Pancreas (tissue), 10 donors: ENCODE measurements around the gene ZBTB4. TPM values are rescaled to one million over a fixed set of nuclear protein-coding genes. Genes with fewer than 3 reads are reported as not detected.

Experiments
- ATAC-seq, 4 donors: fragments of 200-7000 bp; cut with Tn5 transposase; one replicate each; pipeline versions ENCODE4 v1.8.0 to v1.9.1; 2020; ENCODE audit warnings: mild to moderate bottlenecking in 4 of 4, moderate library complexity in 4 of 4
- DNase-seq, 6 donors: peaks; one replicate each; pipeline ENCODE4 v3.0.0-alpha.2; 2020
- FAIRE-seq: peaks from 2 replicates; lab custom pipeline; 2012; peaks lifted over from hg19 to GRCh38; lab: Jason Lieb, UNC
- H3K27ac ChIP-seq, 4 donors: fragments of 200-600 bp; sonication (generic); 1 replicate in 3 of 4; 2 replicates in 1 of 4; pipeline versions ENCODE4 v1.5.0 to v1.8.0; 2020
- H3K27me3 ChIP-seq, 4 donors: fragments of 200-600 bp; one replicate each; pipeline ENCODE4 v1.8.0; 2021
- H3K36me3 ChIP-seq, 3 donors: fragments of 200-600 bp; sonication (generic) in 1 of 3; one replicate each; pipeline versions ENCODE4 v1.5.0 to v1.8.0; 2020 to 2021
- H3K4me1 ChIP-seq, 3 donors: fragments of 200-600 bp; one replicate each; pipeline ENCODE4 v1.8.0; 2021
- H3K4me3 ChIP-seq, 4 donors: fragments of 200-600 bp; sonication (generic) in 2 of 4; one replicate each; pipeline versions ENCODE4 v1.5.0 to v1.8.0; 2020 to 2021
- H3K9me3 ChIP-seq, 4 donors: fragments of 200-600 bp; one replicate each; pipeline ENCODE4 v1.8.0; 2021
- CTCF ChIP-seq, 4 donors: fragments of 200-600 bp; sonication (generic) in 3 of 4; IDR thresholded peaks; one replicate each; pipeline versions ENCODE4 v1.5.0 to v1.8.0; 2021; ENCODE audit warnings: antibody characterized with exemption in 4 of 4
- WGBS, 2 donors: extraction: QIAGEN DNeasy Blood & Tissue Kit; methylation state at CpG; one replicate each; pipeline ENCODE4 v1.1.7; 2013; 5-methylcytosine and 5-hydroxymethylcytosine counted together
- intact Hi-C, 3 donors: fragments of 100-400 bp; cut with DNase I; formaldehyde crosslinking; loops; one replicate each; pipeline versions ENCODE4 v1.11.1 to v1.14.2; 2022
- polyA plus RNA-seq, 2 donors: library from polyadenylated mRNA; stranded (reverse); fragments of 200-250 nt; gene quantifications; one replicate each; pipeline ENCODE4 v1.2.3, GENCODE V29; 2013
- total RNA-seq, 6 donors: library from RNA; stranded (reverse); fragmentation: NEBNext Ultra II Directional in 4 of 6; extraction: Animal tissue kit (Norgen Biotek cat#: 25700) in 4 of 6; gene quantifications; one replicate each; pipeline versions ENCODE4 v1.2.1 to v1.2.4, GENCODE V29; 2021 to 2023
- donor health status: healthy with polysubstance abuse.
- donor health status: DM: no; HTN: no; CAD: no; lungs with moderate emphysema.
- donor health status: DM: no; HTN: no; CAD: no.
- donor health status: control.
- donor health status: control.
- donor health status: Bipolar disorder and iron deficiency.
- donor health status: DM: yes; HTN: yes; CAD: no.
- donor health status: DM: no; HTN: no; CAD: no.
- donor health status: DM: no; HTN: no; CAD: no.
- donor health status: DM: yes; HTN: yes; CAD: no.

Gene ZBTB4
- total and polyA plus RNA-seq, 8 donors, result 17.3 to 30.2 (median 21.0) TPM

GRCh38 chr17:7416323-7416722 lies 63.1 kb downstream of the ZBTB4 start:
- no peaks in the 10 kb centered on the region for H3K4me1 ChIP-seq
- no peaks in the 10 kb centered on the region for H3K36me3 ChIP-seq
- WGBS, 2 donors, result 64 to 78% methylated on average over 6 of the region's 6 CpGs
- DNase-seq, result no peak
- no peak for ATAC-seq
- H3K27ac ChIP-seq, result no peak overlapping the region
- TF ChIP-seq CTCF (IDR thresholded peaks at IDR 0.05), result no peak
- no peaks in the 10 kb centered on the region for H3K27me3 ChIP-seq
- intact Hi-C loops, result no loop called here
- no peak overlapping the region for H3K4me3 ChIP-seq
- H3K9me3 ChIP-seq, result no peaks in the 10 kb centered on the region
- no peak for FAIRE-seq

GRCh38 chr17:7415784-7416183 lies 63.6 kb downstream of the ZBTB4 start:
- no peaks in the 10 kb centered on the region for H3K9me3 ChIP-seq
- no peak for FAIRE-seq
- no peak overlapping the region for H3K4me3 ChIP-seq
- no peak overlapping the region for H3K27ac ChIP-seq
- intact Hi-C loops, result no loop called here
- no peaks in the 10 kb centered on the region for H3K4me1 ChIP-seq
- H3K36me3 ChIP-seq, result no peaks in the 10 kb centered on the region
- TF ChIP-seq CTCF (IDR thresholded peaks at IDR 0.05), result no peak
- ATAC-seq, result no peak
- no peak for DNase-seq
- no peaks in the 10 kb centered on the region for H3K27me3 ChIP-seq
- 84 to 85% methylated on average over 23 of the region's 23 CpGs for WGBS, 2 donors

- H3K27ac ChIP-seq, result no peak overlapping the region
- WGBS, 2 donors, result 78 to 83% methylated on average over 14 of the region's 14 CpGs
- no peaks in the 10 kb centered on the region for H3K36me3 ChIP-seq
- ATAC-seq (no peak), FAIRE-seq (no peak), DNase-seq (no peak)
- H3K4me1 ChIP-seq, result no peaks in the 10 kb centered on the region
- intact Hi-C loops, result no loop called here
- TF ChIP-seq CTCF (IDR thresholded peaks at IDR 0.05), result no peak
- no peak overlapping the region for H3K4me3 ChIP-seq
- no peaks in the 10 kb centered on the region for H3K27me3 ChIP-seq
- no peaks in the 10 kb centered on the region for H3K9me3 ChIP-seq
Observed at GRCh38 chr17:7414837-7415236, 64.6 kb downstream of the ZBTB4 start.

- 76 to 81% methylated on average over 6 of the region's 6 CpGs for WGBS, 2 donors
- ATAC-seq (peak in 2 of 4 donors; percentile 18 to 33), DNase-seq (no peak), FAIRE-seq (no peak)
- no peak overlapping the region for H3K27ac ChIP-seq
- H3K4me1 ChIP-seq, result no peaks in the 10 kb centered on the region
- H3K36me3 ChIP-seq, result no peaks in the 10 kb centered on the region
- intact Hi-C loops, result no loop called here
- no peaks in the 10 kb centered on the region for H3K9me3 ChIP-seq
- no peak for TF ChIP-seq CTCF (IDR thresholded peaks at IDR 0.05)
- no peak overlapping the region for H3K4me3 ChIP-seq
- H3K27me3 ChIP-seq, result no peaks in the 10 kb centered on the region
Observed at GRCh38 chr17:7413346-7413985, 66.0 kb downstream of the ZBTB4 start.

GRCh38 chr17:7411427-7411750 lies 68.0 kb downstream of the ZBTB4 start:
- Histone ChIP-seq H3K4me3 (no peak overlapping the region), H3K27me3 (no peaks in the 10 kb centered on the region), H3K4me1 (no peaks in the 10 kb centered on the region), H3K27ac (no peak overlapping the region), H3K9me3 (no peaks in the 10 kb centered on the region), H3K36me3 (no peaks in the 10 kb centered on the region)
- WGBS, 2 donors, result 83 to 91% methylated on average over 8 of the region's 8 CpGs
- FAIRE-seq (no peak), ATAC-seq (no peak), DNase-seq (no peak)
- TF ChIP-seq CTCF (IDR thresholded peaks at IDR 0.05), result no peak
- intact Hi-C loops, result no loop called here
